Endothelial cell of umbilical vein (primary cell): Measurements from ENCODE around the gene SUMO2. TPM values are rescaled to one million over a fixed set of nuclear protein-coding genes. Genes with fewer than 3 reads are reported as not detected.

Source experiments
- BruUV-seq: library from RNA; stranded (reverse); fragments of 400-500 nt; replicated peaks from 2 replicates; lab custom pipeline; 2021; lab: Mats Ljungman, UMichigan
- CTCF ChIA-PET: fragments of 300-600, 350-600 bp; sonication (Branson Sonifier 250); formaldehyde crosslinking; loops from one replicate; lab custom pipeline; 2021; ENCODE audit warnings: antibody characterized with exemption, inconsistent platforms; lab: Charles Lee
- POLR2A ChIA-PET: fragments of 300-600, 350-600 bp; sonication (Branson Sonifier 250); formaldehyde crosslinking; loops from one replicate; lab custom pipeline; 2021; ENCODE audit warnings: antibody characterized with exemption, inconsistent platforms; lab: Charles Lee
- DNase-seq: peaks from one replicate; pipeline ENCODE4 v3.0.0-alpha.2; 2011; ENCODE audit warnings: low read depth, low spot score
- FAIRE-seq: peaks from 2 replicates; lab custom pipeline; 2011; peaks lifted over from hg19 to GRCh38; lab: Jason Lieb, UNC
- H2AFZ ChIP-seq: 2 replicates; pipeline ENCODE4 v1.6.0; 2012; ENCODE audit warnings: low read depth, low read length, control low read depth, inconsistent platforms
- H3K27ac ChIP-seq: 2 replicates; pipeline ENCODE4 v1.5.1; 2011; ENCODE audit warnings: low read depth, mild to moderate bottlenecking, control low read depth, low read length, moderate library complexity; ENCODE audit not compliant: insufficient read depth
- H3K27me3 ChIP-seq, 2 experiments: 2 replicates each; pipeline versions ENCODE4 v1.6.0 to v1.6.1; 2011; ENCODE audit warnings: low read length in 2 of 2, mixed read lengths in 1 of 2; ENCODE audit not compliant: control insufficient read depth in 2 of 2, insufficient read depth in 2 of 2
- H3K36me3 ChIP-seq, 2 experiments: 2 replicates in 1 of 2; 3 replicates in 1 of 2; pipeline ENCODE4 v1.5.1; 2011; ENCODE audit warnings: low read length in 2 of 2, mild to moderate bottlenecking in 1 of 2, moderate library complexity in 1 of 2; ENCODE audit not compliant: control insufficient read depth in 2 of 2, insufficient read depth in 2 of 2; ENCODE audit errors: extremely low read depth in 1 of 2
- H3K4me1 ChIP-seq: 3 replicates; pipeline ENCODE4 v1.5.1; 2011; ENCODE audit warnings: mild to moderate bottlenecking, low read length; ENCODE audit not compliant: control insufficient read depth, insufficient read depth; ENCODE audit errors: extremely low read depth
- H3K4me2 ChIP-seq: 2 replicates; pipeline ENCODE4 v1.6.1; 2011; ENCODE audit warnings: low read length, control low read depth, mixed read lengths; ENCODE audit not compliant: insufficient read depth
- H3K4me3 ChIP-seq, 3 experiments: fragments of 200-600 bp in 1 of 3; sonication (generic), shearing (Covaris generic) in 1 of 3; replicated peaks in 1 of 3; 2 replicates each; pipeline ENCODE4 v1.5.1; 2011 to 2016; ENCODE audit warnings: control low read depth in 3 of 3, low read length in 3 of 3, mild to moderate bottlenecking in 2 of 3, inconsistent platforms in 1 of 3, low read depth in 1 of 3, moderate library complexity in 1 of 3; ENCODE audit not compliant: insufficient read depth in 1 of 3
- H3K79me2 ChIP-seq: 2 replicates; pipeline ENCODE4 v1.6.0; 2012; ENCODE audit warnings: low read length, inconsistent platforms; ENCODE audit not compliant: control insufficient read depth, insufficient read depth
- H3K9ac ChIP-seq: replicated peaks from 2 replicates; pipeline ENCODE3; 2011; ENCODE audit warnings: low read length, control low read depth; ENCODE audit not compliant: insufficient read depth; ENCODE audit errors: extremely low read depth
- H3K9me1 ChIP-seq: replicated peaks from 3 replicates; pipeline ENCODE4 v1.6.0; 2011; ENCODE audit warnings: mild to moderate bottlenecking, low read length; ENCODE audit not compliant: control insufficient read depth, insufficient read depth; ENCODE audit errors: extremely low read depth
- H3K9me3 ChIP-seq: replicated peaks from 2 replicates; pipeline ENCODE4 v1.5.1; 2012; ENCODE audit warnings: low read length, inconsistent platforms; ENCODE audit not compliant: control insufficient read depth, insufficient read depth
- H4K20me1 ChIP-seq: replicated peaks from 2 replicates; pipeline ENCODE3; 2011; ENCODE audit warnings: mild to moderate bottlenecking, low read length; ENCODE audit not compliant: control insufficient read depth, insufficient read depth; ENCODE audit errors: extremely low read depth
- CTCF ChIP-seq, 2 donors: IDR thresholded peaks; 1 replicate in 1 of 2; 2 replicates in 1 of 2; pipeline ENCODE4 v1.5.1; 2011; ENCODE audit warnings: low read length in 2 of 2, mild to moderate bottlenecking in 2 of 2, moderate library complexity in 2 of 2, control low read depth in 1 of 2, inconsistent platforms in 1 of 2, low read depth in 1 of 2; ENCODE audit not compliant: insufficient read depth in 1 of 2; ENCODE audit errors: extremely low read depth in 1 of 2
- EZH2 ChIP-seq: IDR thresholded peaks from 2 replicates; pipeline ENCODE4 v1.6.1; 2012; ENCODE audit warnings: borderline replicate concordance, low read depth, mild to moderate bottlenecking, moderate library complexity, low read length, inconsistent platforms; ENCODE audit not compliant: severe bottlenecking
- FOS ChIP-seq: IDR thresholded peaks from 2 replicates; pipeline ENCODE4 v1.6.1; 2011; ENCODE audit warnings: mild to moderate bottlenecking, low read length, moderate library complexity, borderline replicate concordance; ENCODE audit not compliant: insufficient read depth
- GATA2 ChIP-seq: IDR thresholded peaks from 2 replicates; pipeline ENCODE4 v1.7.0; 2011; ENCODE audit warnings: low read depth, mild to moderate bottlenecking, moderate library complexity, mixed read lengths, low read length; ENCODE audit not compliant: insufficient read length, insufficient read depth
- JUN ChIP-seq: IDR thresholded peaks from 2 replicates; pipeline ENCODE4 v1.6.1; 2011; ENCODE audit warnings: borderline replicate concordance, low read depth; ENCODE audit not compliant: insufficient read length, insufficient read depth
- MAX ChIP-seq: IDR thresholded peaks from 2 replicates; pipeline ENCODE4 v1.6.1; 2011; ENCODE audit not compliant: insufficient read depth, insufficient read length
- MYC ChIP-seq: IDR thresholded peaks from one replicate; pipeline ENCODE4 v1.6.1; 2011; ENCODE audit warnings: mild to moderate bottlenecking, low read depth, low read length
- POLR2A ChIP-seq: IDR thresholded peaks from 2 replicates; pipeline ENCODE4 v1.6.1; 2012; ENCODE audit warnings: low read depth, mild to moderate bottlenecking, control low read depth, low read length
- POLR2AphosphoS5 ChIP-seq: IDR thresholded peaks from 2 replicates; pipeline ENCODE4 v1.6.1; 2012; ENCODE audit warnings: low read depth, mild to moderate bottlenecking, control low read depth, low read length, moderate library complexity; ENCODE audit not compliant: insufficient read depth
- dilution Hi-C: fragments of 300-500 bp; cut with MboI; formaldehyde crosslinking; loops from one replicate; pipeline ENCODE4 v1.15.0; 2019; ENCODE audit warnings: low sequenced_read_pairs; ENCODE audit not compliant: extremely low pct_ligation_motif_present
- intact Hi-C: fragments of 100-400 bp; cut with micrococcal nuclease; formaldehyde crosslinking; loops from one replicate; pipeline ENCODE4 v1.10.0; 2022
- polyA plus RNA-seq, 4 experiments: library from polyadenylated mRNA; depleted of rRNA in 3 of 4; stranded (reverse) in 3 of 4; unstranded in 1 of 4; fragments of >200 nt; gene quantifications; 2 replicates each; pipeline versions ENCODE4 v1.2.1 to v1.2.3, GENCODE V29; 2011 to 2012; ENCODE audit warnings: missing spikeins in 1 of 4
- total RNA-seq: library from RNA; stranded (reverse); gene quantifications from 2 replicates; pipeline ENCODE4 v1.2.3, GENCODE V29; 2021

SUMO2 gene
- total and polyA plus RNA-seq, 2 donors (not counting 3 experiments of a cell fraction or from before 2014, with no cell fraction given) = 75.6 to 437 TPM

GRCh38 chr17:75151930-75152329 lies 30.8 kb downstream of the SUMO2 start:
- ChIA-PET POLR2A (no interaction called here), CTCF (interaction anchor here (2.9 to 4.9 kb wide), 2 partner anchors 20 to 38 kb away, joined by 9 to 20 read pairs; no protein-coding TSS in a partner anchor)
- DNase-seq (no peak), FAIRE-seq (no peak)
- Histone ChIP-seq H3K79me2 (peaks cover 73% of the 10 kb centered on the region), H3K4me3 (peak overlapping the region in 2 of 3 experiments; percentile 57 to 83), H3K27me3 (no peaks in the 10 kb centered on the region), H3K9me3 (no peaks in the 10 kb centered on the region), H2AFZ (no peak overlapping the region), H3K27ac (no peak overlapping the region), H3K4me1 (peaks cover 14% of the 10 kb centered on the region), H3K4me2 (peak overlapping the region; percentile 77), H3K36me3 (peaks cover 7 to 16% of the 10 kb centered on the region in 2 experiments), H3K9me1 (no peaks in the 10 kb centered on the region), H3K9ac (peak overlapping the region; percentile 75), H4K20me1 (no peaks in the 10 kb centered on the region)
- TF ChIP-seq POLR2A (no peak), FOS (no peak), MAX (no peak), POLR2AphosphoS5 (no peak), CTCF (IDR thresholded peaks at IDR 0.05; ENCODE audit: extremely low read depth in 1 of 2, insufficient read depth in 1 of 2, low read depth in 1 of 2, low read length in 2 of 2) (no peak), JUN (no peak), MYC (no peak), GATA2 (no peak), EZH2 (no peak)
- dilution Hi-C loops (no loop called here), intact Hi-C loops (no loop called here)
- BruUV-seq = no TSS peak
